GM12872 (cell line): ENCODE results near the gene NOS1.

Experiments
- CTCF ChIP-seq: IDR thresholded peaks from 3 replicates; pipeline ENCODE4 v1.5.1; 2011; ENCODE audit warnings: low read depth, mild to moderate bottlenecking, low read length, moderate library complexity; ENCODE audit not compliant: insufficient read depth

The NOS1 gene

DNA sequence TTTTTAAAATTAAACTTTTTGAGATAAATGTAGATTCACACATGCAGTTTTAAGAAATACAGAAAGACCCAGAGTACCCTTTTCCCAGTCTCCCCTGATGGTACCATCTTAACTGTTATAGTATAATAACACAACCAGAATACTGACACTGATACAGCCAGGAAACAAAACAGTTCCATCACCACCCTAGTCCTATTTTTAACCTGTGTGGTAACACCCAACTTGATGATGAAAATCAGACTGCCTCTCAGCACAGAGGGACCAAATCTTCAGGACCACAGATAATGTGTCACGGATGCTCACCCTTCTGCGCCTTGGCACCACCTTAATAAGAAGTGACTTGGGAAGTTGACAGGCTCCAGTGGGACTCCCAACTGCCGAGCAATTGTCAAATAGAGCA lies 189.3 kb downstream of the NOS1 start:
- TF ChIP-seq CTCF = no peak

DNA sequence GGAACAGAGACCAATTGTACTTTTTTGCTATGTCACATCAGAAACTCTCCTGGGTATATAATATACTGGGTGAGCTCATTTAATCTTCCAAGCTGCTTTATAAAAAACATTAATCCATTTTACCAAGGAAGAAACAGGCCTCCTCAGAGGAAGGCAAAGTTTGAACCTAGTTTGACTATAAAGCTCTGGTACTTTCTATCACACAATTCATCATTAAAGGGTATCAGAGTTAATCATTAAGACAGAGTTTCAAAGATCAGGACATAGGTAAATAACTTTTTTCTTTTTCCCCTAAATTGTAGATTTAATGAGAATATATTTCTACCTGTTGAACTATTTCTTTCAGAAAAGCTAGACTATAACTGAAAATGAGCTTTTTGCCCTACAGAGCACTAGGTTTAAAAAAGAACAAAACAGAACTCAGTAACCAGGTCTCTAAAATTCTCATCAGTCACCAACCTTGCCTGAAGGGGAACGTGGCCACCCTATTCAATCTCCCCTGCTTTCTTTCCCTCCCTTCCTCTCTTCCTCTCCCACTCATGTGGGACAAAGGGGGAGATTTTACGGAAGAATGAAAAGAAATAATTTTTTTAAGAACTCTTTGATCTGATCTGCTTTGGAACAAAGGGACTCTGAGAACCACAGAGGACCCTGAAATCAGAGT lies 189.8 kb downstream of the NOS1 start:
- no peak for TF ChIP-seq CTCF

- no peak for TF ChIP-seq CTCF
Measured at GRCh38 chr12:117169548-117169947, 191.9 kb downstream of the NOS1 start.

DNA sequence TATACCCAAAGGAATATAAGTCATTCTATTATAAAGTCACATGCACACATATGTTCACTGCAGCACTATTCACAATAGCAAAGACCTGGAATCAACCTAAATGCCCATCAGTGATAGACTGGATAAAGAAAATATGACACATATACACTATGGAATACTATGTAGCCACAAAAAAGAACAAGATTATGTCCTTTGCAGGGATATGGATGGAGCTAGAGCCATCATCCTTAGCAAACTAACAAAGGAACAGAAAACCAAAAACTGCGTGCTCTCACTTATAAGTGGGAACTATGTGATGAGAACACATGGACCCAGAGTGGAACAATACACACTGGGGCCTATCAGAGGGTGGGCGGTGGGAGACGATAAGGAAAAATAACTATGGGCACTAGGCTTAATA lies 192.4 kb downstream of the NOS1 start:
- no peak for TF ChIP-seq CTCF

DNA sequence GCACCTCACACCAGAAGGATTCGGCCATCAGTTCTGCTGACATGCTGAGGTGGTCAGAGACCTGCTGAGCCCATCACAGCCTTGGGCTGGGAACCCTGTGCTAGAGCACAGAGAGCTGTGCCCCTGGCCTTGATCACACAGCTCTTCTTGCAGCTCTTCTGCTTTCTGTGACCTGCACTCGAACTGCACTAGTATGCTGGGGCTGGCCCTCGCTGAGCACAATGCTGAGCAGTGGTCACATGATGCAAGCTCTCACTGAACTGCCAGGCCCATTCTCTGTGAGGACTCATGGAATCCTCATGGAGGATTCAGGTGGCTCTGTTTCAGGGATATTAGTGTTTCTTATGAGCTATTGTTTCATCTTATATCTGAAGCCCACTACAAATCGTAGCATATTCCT lies 193.7 kb downstream of the NOS1 start:
- no peak for TF ChIP-seq CTCF

DNA sequence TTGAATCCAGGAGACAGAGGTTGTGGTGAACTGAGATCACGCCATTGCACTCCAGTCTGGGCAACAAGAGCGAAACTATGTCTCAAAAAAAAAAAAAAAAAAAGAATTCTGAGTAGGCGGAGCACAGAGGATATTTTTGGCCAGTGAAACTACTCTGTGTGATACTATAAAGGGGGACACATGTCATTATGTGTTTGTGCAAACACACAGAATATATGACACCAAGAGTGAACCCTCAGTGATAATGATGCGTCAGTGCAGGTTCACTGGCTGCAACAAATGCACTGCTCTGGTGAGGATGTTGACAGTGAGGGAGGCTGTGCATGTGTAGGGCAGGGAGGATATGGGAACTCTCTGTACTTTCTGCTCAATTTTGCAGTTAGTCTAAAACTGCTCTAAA lies 195.3 kb downstream of the NOS1 start:
- no peak for TF ChIP-seq CTCF

DNA sequence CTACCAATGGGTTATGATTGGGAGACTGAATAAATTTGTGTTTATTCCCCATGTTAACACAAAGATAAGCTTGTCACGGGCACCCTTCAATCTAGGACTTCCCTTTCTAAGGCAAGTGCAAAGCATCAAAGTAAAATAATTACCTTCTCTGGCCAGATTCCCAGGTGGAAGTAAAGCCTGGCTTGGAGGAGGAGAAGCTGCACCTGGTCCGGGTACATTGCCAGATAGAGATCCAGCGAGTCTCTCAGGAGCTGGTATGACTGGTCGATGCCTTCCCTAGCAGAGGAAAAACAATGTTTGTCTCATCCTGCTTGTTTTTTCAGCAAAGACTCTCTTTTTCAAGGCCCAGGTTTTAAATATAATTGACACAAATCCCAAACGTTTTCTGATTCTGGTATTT lies 196.1 kb downstream of the NOS1 start:
- TF ChIP-seq CTCF = no peak
